ENCODE results near the gene SCAMP4. TPM values are rescaled to one million over a fixed set of nuclear protein-coding genes. Genes with fewer than 3 reads are reported as not detected.

SCAMP4 gene
- total and polyA plus RNA-seq, 9 of the 15 experiments (the other 6 are each of a cell fraction or from before 2014, with no cell fraction given): 0.81 to 45.9 (median 12.8) TPM

GRCh38 chr19:1922803-1923202, 17.6 kb downstream of the SCAMP4 start (continued):
- TF ChIP-seq, protein P1, sequence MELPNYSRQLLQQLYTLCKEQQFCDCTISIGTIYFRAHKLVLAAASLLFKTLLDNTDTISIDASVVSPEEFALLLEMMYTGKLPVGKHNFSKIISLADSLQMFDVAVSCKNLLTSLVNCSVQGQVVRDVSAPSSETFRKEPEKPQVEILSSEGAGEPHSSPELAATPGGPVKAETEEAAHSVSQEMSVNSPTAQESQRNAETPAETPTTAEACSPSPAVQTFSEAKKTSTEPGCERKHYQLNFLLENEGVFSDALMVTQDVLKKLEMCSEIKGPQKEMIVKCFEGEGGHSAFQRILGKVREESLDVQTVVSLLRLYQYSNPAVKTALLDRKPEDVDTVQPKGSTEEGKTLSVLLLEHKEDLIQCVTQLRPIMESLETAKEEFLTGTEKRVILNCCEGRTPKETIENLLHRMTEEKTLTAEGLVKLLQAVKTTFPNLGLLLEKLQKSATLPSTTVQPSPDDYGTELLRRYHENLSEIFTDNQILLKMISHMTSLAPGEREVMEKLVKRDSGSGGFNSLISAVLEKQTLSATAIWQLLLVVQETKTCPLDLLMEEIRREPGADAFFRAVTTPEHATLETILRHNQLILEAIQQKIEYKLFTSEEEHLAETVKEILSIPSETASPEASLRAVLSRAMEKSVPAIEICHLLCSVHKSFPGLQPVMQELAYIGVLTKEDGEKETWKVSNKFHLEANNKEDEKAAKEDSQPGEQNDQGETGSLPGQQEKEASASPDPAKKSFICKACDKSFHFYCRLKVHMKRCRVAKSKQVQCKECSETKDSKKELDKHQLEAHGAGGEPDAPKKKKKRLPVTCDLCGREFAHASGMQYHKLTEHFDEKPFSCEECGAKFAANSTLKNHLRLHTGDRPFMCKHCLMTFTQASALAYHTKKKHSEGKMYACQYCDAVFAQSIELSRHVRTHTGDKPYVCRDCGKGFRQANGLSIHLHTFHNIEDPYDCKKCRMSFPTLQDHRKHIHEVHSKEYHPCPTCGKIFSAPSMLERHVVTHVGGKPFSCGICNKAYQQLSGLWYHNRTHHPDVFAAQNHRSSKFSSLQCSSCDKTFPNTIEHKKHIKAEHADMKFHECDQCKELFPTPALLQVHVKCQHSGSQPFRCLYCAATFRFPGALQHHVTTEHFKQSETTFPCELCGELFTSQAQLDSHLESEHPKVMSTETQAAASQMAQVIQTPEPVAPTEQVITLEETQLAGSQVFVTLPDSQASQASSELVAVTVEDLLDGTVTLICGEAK (IDR thresholded peaks at IDR 0.05): no peak
- TF ChIP-seq, protein P1 (CRISPR knock-in tag; IDR thresholded peaks at IDR 0.05): no peak
- TF ChIP-seq KAT2B (IDR thresholded peaks at IDR 0.05; ENCODE audit: low read depth, low read length): no peak
- no peak for TF ChIP-seq IRF1 (CRISPR knock-in tag; IDR thresholded peaks at IDR 0.05; ENCODE audit: borderline replicate concordance)
- TF ChIP-seq ZBTB2 (IDR thresholded peaks at IDR 0.05): no peak
- peak in 1 of 2 experiments; percentile 38; a peak in 1 of 4 replicates for TF ChIP-seq RCOR1 (IDR thresholded peaks at IDR 0.05; ENCODE audit: borderline replicate concordance in 1 of 2, low read depth in 2 of 2, low read length in 2 of 2)
- TF ChIP-seq, protein P2, sequence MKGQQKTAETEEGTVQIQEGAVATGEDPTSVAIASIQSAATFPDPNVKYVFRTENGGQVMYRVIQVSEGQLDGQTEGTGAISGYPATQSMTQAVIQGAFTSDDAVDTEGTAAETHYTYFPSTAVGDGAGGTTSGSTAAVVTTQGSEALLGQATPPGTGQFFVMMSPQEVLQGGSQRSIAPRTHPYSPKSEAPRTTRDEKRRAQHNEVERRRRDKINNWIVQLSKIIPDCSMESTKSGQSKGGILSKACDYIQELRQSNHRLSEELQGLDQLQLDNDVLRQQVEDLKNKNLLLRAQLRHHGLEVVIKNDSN (CRISPR knock-in tag; IDR thresholded peaks at IDR 0.05): 0 out of 2 replicates have a peak, but pooled peaks have one; percentile 19
- no peak for TF ChIP-seq RBFOX2 (IDR thresholded peaks at IDR 0.05; ENCODE audit: low read depth, low read length)

All from K562 (cell line).